Measurements from ENCODE around the gene AKT1S1.

Gene AKT1S1

DNA sequence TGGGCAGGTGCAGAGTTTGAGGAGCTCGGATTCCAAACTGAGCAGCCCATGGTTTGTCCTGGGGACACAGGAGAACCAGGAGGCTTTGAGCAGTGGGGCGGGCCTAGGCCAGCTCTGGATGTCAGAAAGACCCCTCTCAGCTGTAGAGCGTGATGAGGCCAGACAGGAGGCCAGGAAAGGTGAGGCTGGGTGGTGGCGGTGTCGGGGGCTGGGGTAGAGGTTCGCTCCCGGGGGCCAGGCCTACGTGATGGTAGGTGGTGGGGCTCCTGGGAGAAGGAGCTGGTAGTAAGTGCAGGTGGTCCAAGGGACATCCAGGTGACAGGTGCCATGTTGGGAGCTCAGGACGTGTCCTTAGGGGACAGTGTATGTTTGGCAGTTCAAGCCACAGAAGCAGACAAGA lies 39.7 kb downstream of the AKT1S1 start:
- Histone ChIP-seq H3K4me3 (ENCODE audit: low read length) (no peak overlapping the region), H3K9me3 (ENCODE audit: insufficient read depth, low read depth, low read length) (no peaks in the 10 kb centered on the region), H3K4me1 (ENCODE audit: insufficient read depth, low read length) (no peaks in the 10 kb centered on the region), H3K27ac (ENCODE audit: low read depth, low read length) (no peak overlapping the region), H3K36me3 (ENCODE audit: insufficient read depth, low read length) (peaks cover 75% of the 10 kb centered on the region), H3K27me3 (ENCODE audit: insufficient read depth, low read length) (no peaks in the 10 kb centered on the region), H3K9ac (ENCODE audit: low read depth, low read length) (no peak overlapping the region)
- 93% methylated on average over 9 of the region's 9 CpGs for WGBS

DNA sequence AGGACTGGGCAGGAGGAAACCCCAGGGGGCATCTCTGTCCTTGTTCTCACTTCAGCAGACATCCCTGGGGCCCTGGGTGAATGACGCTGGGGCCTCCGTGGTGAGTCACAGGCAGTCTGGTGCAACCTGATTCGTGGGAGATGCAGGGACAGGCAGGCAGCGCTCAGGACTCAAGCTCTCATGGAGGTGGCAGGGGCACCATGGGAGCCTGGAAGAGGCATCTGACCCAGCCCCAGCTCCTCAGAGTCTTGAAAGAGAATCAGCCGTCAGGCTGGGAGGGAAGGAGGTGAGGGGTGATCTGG lies 40.2 kb downstream of the AKT1S1 start:
- Histone ChIP-seq H3K27me3 (ENCODE audit: insufficient read depth, low read length) (no peaks in the 10 kb centered on the region), H3K36me3 (ENCODE audit: insufficient read depth, low read length) (peaks cover 78% of the 10 kb centered on the region), H3K4me3 (ENCODE audit: low read length) (no peak overlapping the region), H3K27ac (ENCODE audit: low read depth, low read length) (no peak overlapping the region), H3K4me1 (ENCODE audit: insufficient read depth, low read length) (no peaks in the 10 kb centered on the region), H3K9me3 (ENCODE audit: insufficient read depth, low read depth, low read length) (no peaks in the 10 kb centered on the region), H3K9ac (ENCODE audit: low read depth, low read length) (no peak overlapping the region)
- 85% methylated on average over 5 of the region's 5 CpGs for WGBS

DNA sequence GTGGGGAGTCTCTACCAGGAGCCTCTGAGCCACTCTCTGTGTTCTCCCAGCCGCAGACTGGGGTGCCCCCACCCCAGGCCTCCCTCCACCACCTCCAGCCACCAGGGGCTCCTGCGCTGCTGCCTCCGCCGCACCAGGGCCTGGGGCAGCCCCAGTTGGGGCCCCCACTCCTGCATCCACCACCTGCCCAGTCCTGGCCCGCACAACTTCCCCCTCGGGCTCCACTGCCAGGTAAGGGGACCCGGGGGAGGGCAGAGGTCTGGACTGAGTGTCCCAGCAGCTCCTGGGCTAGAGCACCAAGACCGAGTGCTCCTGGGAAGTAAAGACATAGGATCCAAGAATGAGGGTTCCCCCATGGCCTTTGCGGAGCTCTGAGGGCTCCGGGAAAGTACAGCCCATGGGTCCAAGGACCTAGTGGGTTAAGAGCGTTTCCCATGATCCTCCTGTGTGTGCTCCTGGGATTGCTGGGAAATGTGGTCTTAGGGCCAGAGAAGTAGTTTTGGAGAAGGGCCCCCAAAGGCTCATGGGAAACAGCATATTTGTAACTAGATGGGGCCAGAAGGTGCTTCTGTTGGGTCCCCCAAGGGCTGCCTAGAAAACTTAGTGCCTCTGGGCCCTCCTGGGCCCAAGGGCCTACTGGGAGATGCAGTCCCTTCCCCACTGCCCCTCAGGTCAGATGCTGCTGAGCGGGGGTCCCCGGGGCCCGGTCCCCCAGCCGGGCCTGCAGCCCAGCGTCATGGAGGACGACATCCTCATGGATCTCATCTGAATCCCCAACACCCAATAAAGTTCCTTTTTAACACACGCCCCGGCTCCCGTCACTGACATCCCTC lies 40.8 kb downstream of the AKT1S1 start:
- 97% methylated on average over 20 of the region's 20 CpGs for WGBS
- no peak overlapping the region for H3K9ac ChIP-seq (ENCODE audit: low read depth, low read length)
- H3K4me3 ChIP-seq (ENCODE audit: low read length): no peak overlapping the region
- H3K9me3 ChIP-seq (ENCODE audit: insufficient read depth, low read depth, low read length): no peaks in the 10 kb centered on the region
- no peaks in the 10 kb centered on the region for H3K27me3 ChIP-seq (ENCODE audit: insufficient read depth, low read length)
- no peaks in the 10 kb centered on the region for H3K4me1 ChIP-seq (ENCODE audit: insufficient read depth, low read length)
- no peak overlapping the region for H3K27ac ChIP-seq (ENCODE audit: low read depth, low read length)
- peaks cover 84% of the 10 kb centered on the region for H3K36me3 ChIP-seq (ENCODE audit: insufficient read depth, low read length)

DNA sequence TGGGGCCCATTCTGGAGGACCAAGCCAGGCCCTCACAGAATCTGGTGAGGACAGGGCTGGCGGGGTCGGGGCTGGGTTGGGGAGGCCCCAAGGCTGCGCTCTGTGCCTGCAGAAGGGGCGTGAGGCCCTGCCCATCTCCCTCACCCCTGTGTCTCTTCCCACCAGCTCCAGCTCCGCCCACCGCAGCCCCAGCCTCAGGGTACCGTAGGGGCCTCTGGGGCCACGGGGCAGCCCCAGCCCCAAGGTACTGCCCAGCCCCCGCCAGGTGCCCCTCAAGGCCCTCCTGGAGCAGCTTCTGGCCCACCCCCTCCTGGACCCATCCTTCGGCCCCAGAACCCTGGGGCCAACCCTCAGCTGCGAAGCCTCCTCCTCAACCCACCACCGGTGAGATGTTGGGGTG lies 41.6 kb downstream of the AKT1S1 start:
- Histone ChIP-seq H3K27ac (ENCODE audit: low read depth, low read length) (no peak overlapping the region), H3K27me3 (ENCODE audit: insufficient read depth, low read length) (no peaks in the 10 kb centered on the region), H3K4me3 (ENCODE audit: low read length) (no peak overlapping the region), H3K9ac (ENCODE audit: low read depth, low read length) (no peak overlapping the region), H3K4me1 (ENCODE audit: insufficient read depth, low read length) (no peaks in the 10 kb centered on the region), H3K9me3 (ENCODE audit: insufficient read depth, low read depth, low read length) (no peaks in the 10 kb centered on the region), H3K36me3 (ENCODE audit: insufficient read depth, low read length) (peaks cover 85% of the 10 kb centered on the region)
- 94% methylated on average over 11 of the region's 12 CpGs for WGBS

DNA sequence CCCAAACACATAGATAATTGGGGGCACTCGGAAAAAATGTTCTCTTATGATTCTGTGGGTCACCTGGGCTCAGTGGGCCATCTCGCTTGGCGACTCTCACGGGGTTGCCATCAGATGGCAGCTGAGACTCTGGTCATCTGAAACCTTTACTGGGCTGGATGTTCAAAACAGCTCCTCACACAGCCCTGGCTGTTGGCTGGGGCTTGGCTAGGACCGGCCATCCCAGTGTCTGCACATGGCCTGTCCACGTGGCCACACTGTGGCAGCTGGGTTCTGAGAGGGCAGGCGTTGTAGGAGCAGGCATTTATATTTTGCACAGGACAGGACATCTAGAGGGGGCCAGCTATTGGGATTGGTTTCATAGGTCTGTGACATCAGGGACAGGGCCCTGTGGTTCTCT lies 43.6 kb downstream of the AKT1S1 start:
- H3K36me3 ChIP-seq (ENCODE audit: insufficient read depth, low read length): peaks cover 68% of the 10 kb centered on the region
- no peak overlapping the region for H3K27ac ChIP-seq (ENCODE audit: low read depth, low read length)
- H3K4me1 ChIP-seq (ENCODE audit: insufficient read depth, low read length): no peaks in the 10 kb centered on the region
- WGBS: 92% methylated on average over 7 of the region's 7 CpGs
- H3K4me3 ChIP-seq (ENCODE audit: low read length): no peak overlapping the region
- no peaks in the 10 kb centered on the region for H3K9me3 ChIP-seq (ENCODE audit: insufficient read depth, low read depth, low read length)
- no peaks in the 10 kb centered on the region for H3K27me3 ChIP-seq (ENCODE audit: insufficient read depth, low read length)
- H3K9ac ChIP-seq (ENCODE audit: low read depth, low read length): peak overlapping the region; percentile 26; the same call in 1 of the 2 replicates

DNA sequence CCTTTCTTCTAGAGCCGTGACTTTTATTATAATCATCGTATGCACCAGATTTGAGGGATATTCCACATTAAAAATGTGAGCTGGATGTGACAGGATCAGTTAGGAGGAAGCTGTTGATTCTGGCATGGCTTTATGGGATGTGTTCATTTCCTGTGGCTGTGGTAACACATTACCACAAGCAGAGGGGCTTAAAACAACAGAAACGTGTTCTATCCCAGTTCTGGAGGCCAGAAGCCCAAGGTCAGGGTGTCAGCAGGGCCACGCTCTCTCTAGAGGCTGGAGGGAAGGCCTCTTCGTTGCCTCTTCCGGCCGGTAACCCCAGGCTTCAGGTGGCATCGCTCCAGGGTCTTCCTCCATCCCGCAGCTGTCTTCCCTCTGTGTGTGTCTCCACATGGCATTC lies 44.6 kb downstream of the AKT1S1 start:
- WGBS: 91% methylated on average over 9 of the region's 9 CpGs
- H3K27ac ChIP-seq (ENCODE audit: low read depth, low read length): no peak overlapping the region
- no peak overlapping the region for H3K4me3 ChIP-seq (ENCODE audit: low read length)
- H3K9me3 ChIP-seq (ENCODE audit: insufficient read depth, low read depth, low read length): no peaks in the 10 kb centered on the region
- H3K36me3 ChIP-seq (ENCODE audit: insufficient read depth, low read length): peaks cover 59% of the 10 kb centered on the region
- H3K27me3 ChIP-seq (ENCODE audit: insufficient read depth, low read length): no peaks in the 10 kb centered on the region
- no peaks in the 10 kb centered on the region for H3K4me1 ChIP-seq (ENCODE audit: insufficient read depth, low read length)
- H3K9ac ChIP-seq (ENCODE audit: low read depth, low read length): no peak overlapping the region

DNA sequence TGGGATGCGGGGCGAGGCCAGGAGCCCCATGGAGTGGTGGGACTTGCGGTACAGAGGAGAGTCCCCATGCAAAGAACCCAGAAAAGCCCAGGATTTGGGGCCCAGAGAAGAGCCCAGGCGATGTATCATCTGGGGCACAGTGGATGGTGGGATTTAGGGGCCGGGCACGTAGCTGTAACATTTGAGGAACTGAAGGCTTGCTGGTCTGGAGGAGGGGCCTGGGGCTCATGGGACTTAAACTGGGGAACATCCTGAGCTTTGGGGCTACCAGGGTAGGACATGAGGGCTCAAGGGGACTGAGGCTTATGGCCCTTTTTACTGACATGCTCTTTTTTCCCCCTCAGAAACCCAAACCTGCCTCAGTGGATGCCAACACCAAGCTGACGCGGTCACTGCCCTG lies 45.6 kb downstream of the AKT1S1 start:
- Histone ChIP-seq H3K4me1 (ENCODE audit: insufficient read depth, low read length) (no peaks in the 10 kb centered on the region), H3K36me3 (ENCODE audit: insufficient read depth, low read length) (peaks cover 52% of the 10 kb centered on the region), H3K9ac (ENCODE audit: low read depth, low read length) (no peak overlapping the region), H3K4me3 (ENCODE audit: low read length) (no peak overlapping the region), H3K9me3 (ENCODE audit: insufficient read depth, low read depth, low read length) (no peaks in the 10 kb centered on the region), H3K27me3 (ENCODE audit: insufficient read depth, low read length) (no peaks in the 10 kb centered on the region), H3K27ac (ENCODE audit: low read depth, low read length) (no peak overlapping the region)
- 94% methylated on average over 8 of the region's 8 CpGs for WGBS

DNA sequence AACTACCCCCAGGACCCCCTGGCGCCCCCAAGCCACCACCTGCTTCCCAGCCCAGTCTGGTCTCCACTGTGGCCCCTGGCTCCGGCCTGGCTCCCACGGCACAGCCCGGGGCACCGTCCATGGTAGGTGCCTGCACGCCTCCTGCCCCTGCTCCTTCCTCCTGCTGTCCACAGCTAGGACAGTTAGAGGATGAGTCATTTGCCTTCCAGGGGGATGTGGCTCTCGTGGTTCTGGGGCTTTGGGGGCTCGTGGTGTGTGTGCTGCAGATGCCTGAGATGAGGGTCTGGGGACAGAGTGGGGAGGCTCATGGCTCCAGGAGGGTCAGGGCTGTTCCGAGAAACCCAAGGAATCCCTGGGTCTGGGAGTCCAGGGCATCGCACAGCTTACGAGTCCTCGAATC lies 46.4 kb downstream of the AKT1S1 start:
- H3K27ac ChIP-seq (ENCODE audit: low read depth, low read length): no peak overlapping the region
- peaks cover 46% of the 10 kb centered on the region for H3K36me3 ChIP-seq (ENCODE audit: insufficient read depth, low read length)
- H3K4me1 ChIP-seq (ENCODE audit: insufficient read depth, low read length): no peaks in the 10 kb centered on the region
- no peaks in the 10 kb centered on the region for H3K27me3 ChIP-seq (ENCODE audit: insufficient read depth, low read length)
- 93% methylated on average over 12 of the region's 12 CpGs for WGBS
- H3K9ac ChIP-seq (ENCODE audit: low read depth, low read length): no peak overlapping the region
- no peak overlapping the region for H3K4me3 ChIP-seq (ENCODE audit: low read length)
- H3K9me3 ChIP-seq (ENCODE audit: insufficient read depth, low read depth, low read length): no peaks in the 10 kb centered on the region

DNA sequence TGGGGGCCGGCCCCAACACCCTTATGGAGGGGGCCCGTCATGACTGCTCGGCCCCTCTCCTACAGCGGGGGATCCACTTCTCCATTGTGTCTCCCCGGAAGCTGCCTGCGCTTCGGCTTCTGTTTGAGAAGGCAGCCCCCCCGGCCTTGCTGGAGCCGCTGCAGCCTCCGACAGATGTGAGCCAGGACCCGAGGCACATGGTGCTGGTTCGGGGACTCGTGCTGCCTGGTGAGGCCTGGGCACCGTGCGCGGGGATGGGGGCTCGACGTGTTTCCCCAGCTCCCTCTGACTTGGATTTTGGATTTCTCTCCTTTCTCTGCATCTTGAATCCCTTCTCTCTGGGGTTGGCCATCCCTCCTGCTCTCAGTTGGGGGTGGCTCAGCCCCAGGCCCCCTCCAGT lies 47.4 kb downstream of the AKT1S1 start:
- Histone ChIP-seq H3K4me1 (ENCODE audit: insufficient read depth, low read length) (no peaks in the 10 kb centered on the region), H3K9me3 (ENCODE audit: insufficient read depth, low read depth, low read length) (no peaks in the 10 kb centered on the region), H3K9ac (ENCODE audit: low read depth, low read length) (no peak overlapping the region), H3K27me3 (ENCODE audit: insufficient read depth, low read length) (no peaks in the 10 kb centered on the region), H3K36me3 (ENCODE audit: insufficient read depth, low read length) (peaks cover 37% of the 10 kb centered on the region), H3K4me3 (ENCODE audit: low read length) (no peak overlapping the region), H3K27ac (ENCODE audit: low read depth, low read length) (no peak overlapping the region)
- 96% methylated on average over 18 of the region's 18 CpGs for WGBS

DNA sequence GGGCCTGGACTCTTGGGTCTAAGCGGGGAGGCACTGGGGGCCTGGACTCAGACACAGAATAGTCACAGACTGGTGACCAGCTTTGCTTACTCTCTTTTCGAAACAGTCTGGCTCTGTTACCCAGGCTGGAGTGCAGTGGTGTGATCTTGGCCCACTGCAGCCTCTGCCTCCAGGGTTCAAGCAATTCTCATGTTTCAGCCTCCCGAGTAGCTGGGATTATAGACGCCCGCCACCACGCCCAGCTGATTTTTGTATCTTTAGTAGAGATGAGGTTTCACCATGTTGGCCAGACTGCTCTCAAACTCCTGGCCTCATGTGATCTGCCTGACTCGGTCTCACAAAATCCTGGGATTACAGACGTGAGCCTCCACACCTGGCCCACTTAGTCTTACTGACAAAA lies 48.0 kb downstream of the AKT1S1 start:
- H3K27ac ChIP-seq (ENCODE audit: low read depth, low read length): no peak overlapping the region
- 91% methylated on average over 8 of the region's 8 CpGs for WGBS
- no peak overlapping the region for H3K4me3 ChIP-seq (ENCODE audit: low read length)
- peaks cover 32% of the 10 kb centered on the region for H3K36me3 ChIP-seq (ENCODE audit: insufficient read depth, low read length)
- no peaks in the 10 kb centered on the region for H3K27me3 ChIP-seq (ENCODE audit: insufficient read depth, low read length)
- H3K9me3 ChIP-seq (ENCODE audit: insufficient read depth, low read depth, low read length): no peaks in the 10 kb centered on the region
- H3K4me1 ChIP-seq (ENCODE audit: insufficient read depth, low read length): no peaks in the 10 kb centered on the region
- H3K9ac ChIP-seq (ENCODE audit: low read depth, low read length): no peak overlapping the region

DNA sequence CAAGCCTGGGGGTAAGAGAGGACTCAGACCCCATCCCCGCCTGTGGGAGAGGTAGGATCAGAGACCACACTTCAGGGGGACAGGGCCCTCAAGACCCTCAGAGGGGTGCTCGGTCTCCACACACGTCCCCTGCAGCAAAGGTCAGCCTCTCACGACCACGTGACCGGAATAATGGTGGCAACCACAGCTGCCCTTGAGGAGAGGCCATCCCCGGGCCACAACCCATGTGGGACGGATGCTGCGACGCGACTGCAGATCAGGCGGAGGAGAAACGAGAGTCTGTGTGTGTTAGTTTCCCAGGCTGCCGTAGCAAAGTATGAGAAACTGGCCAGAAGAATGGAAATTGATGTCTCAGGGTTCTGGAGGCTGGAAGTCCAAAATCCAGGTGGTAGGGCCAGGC lies 50.1 kb downstream of the AKT1S1 start:
- Histone ChIP-seq H3K36me3 (ENCODE audit: insufficient read depth, low read length) (peaks cover 27% of the 10 kb centered on the region), H3K27me3 (ENCODE audit: insufficient read depth, low read length) (no peaks in the 10 kb centered on the region), H3K4me1 (ENCODE audit: insufficient read depth, low read length) (no peaks in the 10 kb centered on the region), H3K9ac (ENCODE audit: low read depth, low read length) (no peak overlapping the region), H3K9me3 (ENCODE audit: insufficient read depth, low read depth, low read length) (no peaks in the 10 kb centered on the region), H3K4me3 (ENCODE audit: low read length) (no peak overlapping the region), H3K27ac (ENCODE audit: low read depth, low read length) (no peak overlapping the region)
- 95% methylated on average over 14 of the region's 14 CpGs for WGBS

DNA sequence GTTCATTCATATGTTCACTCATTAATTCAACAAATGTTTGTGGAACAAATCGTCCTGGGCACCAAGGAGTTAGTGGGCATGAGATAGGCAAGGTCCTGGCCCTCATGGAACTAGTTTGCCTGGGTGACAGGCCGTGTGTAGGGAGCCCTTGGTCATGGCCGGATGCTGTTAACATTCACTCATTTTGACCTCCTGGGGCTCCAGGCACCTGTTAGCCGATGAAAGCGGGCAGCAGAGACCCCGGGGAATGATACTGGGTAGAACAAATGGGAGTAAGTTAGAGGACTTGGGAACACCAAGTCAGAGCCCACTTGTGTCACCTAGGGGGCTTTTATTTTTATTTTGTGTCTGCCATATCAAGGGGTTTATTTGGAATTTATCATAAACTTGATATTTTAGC lies 52.5 kb downstream of the AKT1S1 start:
- Histone ChIP-seq H3K27ac (ENCODE audit: low read depth, low read length) (no peak overlapping the region), H3K36me3 (ENCODE audit: insufficient read depth, low read length) (peaks cover 25% of the 10 kb centered on the region), H3K4me1 (ENCODE audit: insufficient read depth, low read length) (no peaks in the 10 kb centered on the region), H3K9ac (ENCODE audit: low read depth, low read length) (no peak overlapping the region), H3K9me3 (ENCODE audit: insufficient read depth, low read depth, low read length) (no peaks in the 10 kb centered on the region), H3K27me3 (ENCODE audit: insufficient read depth, low read length) (no peaks in the 10 kb centered on the region), H3K4me3 (ENCODE audit: low read length) (no peak overlapping the region)
- 90% methylated on average over 6 of the region's 6 CpGs for WGBS

Measured in HUES64 (cell line).